RCC 7860 (cell line): ENCODE data around the gene CDC42BPB.

Experiments used
- DNase-seq: peaks from one replicate; pipeline ENCODE4 v3.0.0-alpha.2; 2015; ENCODE audit warnings: low spot score
- FAIRE-seq: peaks from 2 replicates; lab custom pipeline; 2012; peaks lifted over from hg19 to GRCh38; lab: Jason Lieb, UNC

Gene CDC42BPB

DNA sequence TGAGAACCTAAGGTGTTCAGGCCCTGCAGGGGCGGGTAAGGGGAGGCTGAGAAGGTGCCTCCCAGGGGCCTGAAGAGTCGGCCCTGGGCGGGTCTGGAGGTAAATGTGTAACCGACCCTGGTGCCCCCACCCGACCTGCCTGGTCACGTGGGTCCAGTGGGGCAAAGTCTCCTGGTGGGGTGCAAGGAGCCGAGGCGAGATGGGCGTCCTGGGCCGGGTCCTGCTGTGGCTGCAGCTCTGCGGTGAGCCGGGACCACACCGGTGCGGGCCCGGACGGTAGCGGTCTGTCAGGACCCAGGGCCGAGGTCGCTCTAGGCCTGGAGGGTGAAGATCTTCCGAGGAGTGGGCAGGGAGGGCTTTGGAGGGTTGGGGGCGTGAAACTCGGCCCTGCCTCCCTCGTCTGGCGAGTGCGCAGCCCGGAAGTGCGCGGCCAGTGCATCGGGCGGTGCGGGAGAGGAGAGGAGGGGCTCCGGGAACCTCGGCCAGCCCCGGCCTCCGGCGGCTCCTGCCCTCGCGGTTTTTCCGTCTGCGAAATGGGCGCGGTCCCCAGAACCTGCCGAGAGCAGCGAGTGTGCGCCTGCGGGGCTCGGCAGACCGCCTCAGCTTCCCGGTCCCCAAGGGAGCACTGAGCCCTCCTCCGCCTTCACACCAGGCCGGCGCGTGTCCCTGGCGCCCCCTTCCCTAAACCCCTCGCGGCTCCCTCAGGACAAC lies 134.7 kb downstream of the CDC42BPB start, which contains the start of gene AMN:
AMN (plus strand) TSS at position 174 of the 711 bp plus-strand sequence; CDS start at position 200, 26 bp downstream.
- no peak for FAIRE-seq
- DNase-seq: no peak

DNA sequence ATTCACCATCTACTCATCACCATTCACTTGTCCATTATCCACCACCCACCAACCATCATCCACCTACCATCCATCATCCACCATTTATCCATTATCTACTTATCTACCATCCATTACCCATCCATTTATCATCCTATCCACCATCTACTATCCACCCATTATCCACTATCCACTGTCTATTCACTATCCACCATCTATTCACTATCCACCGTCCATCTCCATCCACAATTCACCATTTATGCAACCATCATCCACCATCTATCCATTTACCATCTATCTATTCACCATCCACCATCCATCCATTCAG lies 136.4 kb downstream of the CDC42BPB start:
- DNase-seq (no peak), FAIRE-seq (no peak)

DNA sequence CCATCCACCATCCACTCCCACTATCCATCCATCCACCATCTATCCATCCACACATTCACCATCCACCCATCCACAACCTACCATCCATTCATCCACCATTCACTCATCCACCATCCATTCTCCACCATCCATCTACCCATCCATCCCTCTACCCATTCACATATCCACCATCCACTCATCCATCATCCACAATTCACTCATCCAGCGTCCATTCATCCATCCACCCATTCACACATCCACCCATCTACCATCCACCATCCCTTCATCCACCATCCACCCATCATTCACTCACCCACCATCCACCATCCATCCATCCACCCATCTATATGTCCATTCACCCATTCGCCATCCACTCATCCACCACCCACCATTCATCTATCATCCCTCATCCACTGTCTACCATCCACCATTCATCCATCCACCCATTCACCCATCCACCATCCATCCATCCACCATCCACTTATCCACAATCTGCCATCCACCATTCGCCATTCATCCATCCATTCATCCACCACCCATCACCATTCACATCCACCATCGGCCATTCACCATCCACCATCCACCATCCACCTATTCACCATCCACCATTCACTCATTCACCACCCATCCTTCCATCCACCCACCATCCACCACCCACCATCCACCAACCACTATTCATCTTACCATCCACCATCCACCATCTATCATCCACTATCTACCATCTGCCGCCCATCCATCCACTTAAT lies 136.9 kb downstream of the CDC42BPB start:
- no peak for FAIRE-seq
- no peak for DNase-seq

DNA sequence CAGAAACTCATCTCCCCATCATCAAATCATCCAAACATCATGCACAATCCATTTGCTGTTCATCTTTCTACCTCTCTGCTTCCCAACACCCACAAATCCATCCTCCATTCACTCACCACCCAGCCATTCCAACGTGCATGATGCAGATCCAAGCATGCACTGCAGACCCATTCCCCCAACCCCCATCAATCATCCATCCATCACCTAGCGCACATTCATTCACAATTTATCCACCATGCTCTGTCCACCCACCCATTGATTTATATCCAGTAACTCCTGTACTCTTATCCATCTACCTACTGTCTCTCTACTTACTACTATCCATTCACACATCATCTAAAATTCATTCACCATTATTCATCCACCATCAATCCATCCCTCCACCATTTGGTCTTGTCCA lies 138.9 kb downstream of the CDC42BPB start:
- DNase-seq: no peak
- FAIRE-seq: no peak

DNA sequence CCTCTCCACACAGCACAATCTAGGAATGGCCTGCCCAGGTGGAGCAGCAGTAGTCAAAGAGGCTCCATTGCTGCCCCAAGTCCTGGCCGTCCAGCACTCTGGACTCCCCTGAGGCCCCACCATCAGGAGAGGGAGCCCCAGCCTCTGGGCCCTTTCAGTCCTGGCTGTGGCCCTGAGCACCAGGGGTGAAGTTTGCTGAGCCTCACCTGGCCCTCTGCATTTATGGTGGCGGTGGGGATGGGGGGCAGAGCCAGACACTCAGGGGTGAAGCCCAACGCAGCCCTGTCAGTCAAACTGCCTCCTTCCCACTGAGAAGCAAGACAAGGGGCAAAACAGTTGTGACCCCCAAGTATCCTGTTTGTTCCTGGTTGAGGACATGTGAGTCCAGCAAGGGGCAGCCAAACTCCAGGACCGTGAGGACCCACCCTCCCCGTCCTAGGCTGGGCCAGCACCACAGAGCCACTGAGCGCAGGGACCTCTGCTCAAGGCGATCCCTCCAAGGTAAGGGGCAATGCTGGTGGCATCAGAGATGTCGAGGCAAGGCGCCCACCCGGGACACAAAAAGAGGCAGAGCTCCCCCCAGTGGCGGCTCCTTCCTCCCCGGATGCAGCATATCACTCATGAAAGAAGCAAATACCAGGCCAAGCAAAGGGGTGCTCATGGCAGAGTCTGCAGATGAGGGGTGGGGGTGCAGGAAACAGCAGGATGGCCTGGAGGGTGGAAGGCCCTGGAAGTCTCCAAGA lies 139.7 kb downstream of the CDC42BPB start:
- DNase-seq (no peak), FAIRE-seq (no peak)

DNA sequence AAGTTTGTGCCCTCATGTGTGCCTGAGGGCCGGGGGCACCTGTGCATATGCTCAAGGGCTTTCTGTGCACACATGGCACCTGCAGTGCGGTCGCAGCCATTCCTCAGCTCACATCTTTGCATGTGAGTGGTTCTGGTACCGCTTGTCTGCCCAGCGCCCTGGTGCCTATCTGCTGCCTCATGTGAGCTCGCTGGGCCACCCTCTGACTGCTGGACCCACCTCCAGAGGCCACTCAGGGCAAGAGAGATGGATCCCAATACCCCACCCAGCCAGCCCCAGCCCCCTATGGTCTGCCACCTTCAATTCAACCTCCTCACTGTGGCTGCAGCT lies 140.3 kb downstream of the CDC42BPB start:
- no peak for DNase-seq
- no peak for FAIRE-seq

DNA sequence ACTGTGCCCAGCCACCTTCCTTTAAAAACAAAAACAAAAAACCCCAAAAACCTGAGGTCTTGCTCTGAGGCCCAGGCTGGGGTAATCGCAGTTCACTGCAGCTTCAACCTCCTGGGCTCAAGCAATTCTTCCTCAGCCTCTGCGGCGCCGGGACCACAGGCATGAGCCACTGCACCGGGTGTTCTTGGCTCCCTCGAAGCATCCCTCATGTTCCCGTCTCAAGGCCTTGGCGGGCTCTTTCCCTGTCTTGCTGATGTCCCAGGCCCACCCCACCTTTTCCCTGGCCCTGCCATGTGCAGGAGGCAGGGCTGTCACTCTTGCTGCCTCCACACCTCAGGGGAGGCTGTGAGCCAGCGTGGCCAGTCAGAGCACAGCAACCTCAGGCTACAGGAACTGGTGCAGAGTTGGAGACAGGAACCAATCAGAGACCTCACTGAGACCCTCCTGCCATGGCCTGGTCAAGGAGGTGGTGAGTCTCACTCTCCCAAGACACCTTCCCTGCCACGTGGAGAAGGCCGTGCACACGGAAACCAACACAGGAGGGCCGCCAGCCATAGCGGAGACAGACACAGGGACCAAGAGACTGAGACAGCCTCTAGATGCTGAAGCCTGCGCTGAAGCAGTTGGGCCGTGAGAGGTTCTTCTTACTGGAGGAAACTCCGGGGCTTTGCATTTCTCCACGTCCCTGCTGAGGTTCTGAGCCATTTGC lies 140.8 kb downstream of the CDC42BPB start:
- DNase-seq: no peak
- FAIRE-seq: no peak

DNA sequence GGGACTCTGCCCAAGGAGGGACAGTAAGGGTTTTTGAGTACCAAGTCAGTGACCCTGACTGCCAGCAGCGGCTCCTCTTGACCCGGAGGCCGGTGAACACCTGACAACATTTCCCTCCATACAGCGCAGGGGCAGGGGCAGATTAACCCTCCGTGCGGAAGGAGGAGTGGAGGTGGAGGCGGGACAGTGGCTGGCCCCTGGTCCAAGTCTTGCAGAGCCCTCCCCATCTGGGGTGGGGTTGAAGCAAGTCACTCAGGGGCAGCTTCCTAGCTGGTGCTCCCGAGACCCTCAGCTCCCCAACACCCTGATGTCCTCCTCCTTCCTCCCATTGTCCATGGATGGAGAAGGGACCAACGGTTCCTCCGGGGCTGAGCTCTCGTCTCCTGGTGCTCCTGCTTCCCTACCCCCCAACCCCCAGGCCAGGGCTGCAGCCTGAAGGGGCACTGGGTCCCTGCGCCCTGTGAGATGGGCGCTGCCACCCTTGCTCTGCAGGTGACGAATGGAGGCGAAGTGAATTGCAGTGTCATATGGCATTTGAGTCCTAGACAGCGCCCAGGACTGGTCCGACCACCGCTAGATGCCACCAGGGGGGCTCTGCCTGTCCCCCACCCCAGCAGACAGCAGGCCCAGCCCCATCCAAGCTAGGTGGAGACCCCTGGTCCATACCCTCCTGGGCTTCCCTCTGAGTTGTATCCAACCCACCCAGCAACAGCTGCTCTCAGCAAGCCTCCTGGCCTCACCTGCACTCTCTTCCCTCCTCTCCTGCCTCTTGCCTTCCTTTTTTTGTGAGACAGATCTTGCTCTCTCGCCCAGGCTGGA lies 141.8 kb downstream of the CDC42BPB start:
- no peak for FAIRE-seq
- DNase-seq: no peak

DNA sequence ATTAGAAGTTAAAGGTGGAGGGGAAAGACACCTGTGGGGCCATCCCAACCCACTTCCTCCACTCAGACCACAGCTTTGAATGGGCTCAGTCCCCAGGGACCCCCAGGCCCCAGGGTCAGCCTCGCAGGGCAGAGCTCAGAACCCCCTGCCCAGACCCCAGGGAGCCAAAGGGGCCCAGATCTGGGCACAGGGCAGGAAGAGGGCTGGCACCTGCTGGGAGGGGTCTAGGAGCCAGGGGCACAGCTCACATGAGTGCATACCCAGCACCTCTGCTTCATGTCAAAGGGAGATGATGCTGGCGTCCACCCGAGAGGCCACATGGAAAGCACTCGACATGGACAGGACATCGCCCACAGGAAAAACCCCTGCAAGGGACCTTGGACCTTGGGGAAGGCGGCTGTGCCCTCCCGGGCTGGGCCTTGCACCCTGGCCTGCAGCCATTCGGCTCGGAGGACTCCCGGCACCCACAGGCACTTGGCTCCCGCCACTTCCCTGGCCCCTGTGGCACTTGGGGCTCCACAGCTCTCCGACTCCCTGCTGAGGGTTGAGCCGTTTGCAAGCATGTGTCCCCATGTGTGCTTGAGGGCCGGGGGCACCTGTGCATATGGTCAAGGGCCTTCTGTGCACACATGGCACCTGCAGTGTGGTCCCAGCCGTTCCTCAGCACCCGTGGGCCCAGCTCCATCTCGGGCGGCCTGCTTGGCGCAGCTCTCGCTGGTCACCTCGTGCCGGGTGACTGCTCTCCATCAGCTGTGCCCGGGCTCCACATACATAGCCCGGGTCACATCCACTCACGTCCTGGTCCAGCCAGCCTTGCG lies 142.7 kb downstream of the CDC42BPB start:
- no peak for FAIRE-seq
- no peak for DNase-seq

DNA sequence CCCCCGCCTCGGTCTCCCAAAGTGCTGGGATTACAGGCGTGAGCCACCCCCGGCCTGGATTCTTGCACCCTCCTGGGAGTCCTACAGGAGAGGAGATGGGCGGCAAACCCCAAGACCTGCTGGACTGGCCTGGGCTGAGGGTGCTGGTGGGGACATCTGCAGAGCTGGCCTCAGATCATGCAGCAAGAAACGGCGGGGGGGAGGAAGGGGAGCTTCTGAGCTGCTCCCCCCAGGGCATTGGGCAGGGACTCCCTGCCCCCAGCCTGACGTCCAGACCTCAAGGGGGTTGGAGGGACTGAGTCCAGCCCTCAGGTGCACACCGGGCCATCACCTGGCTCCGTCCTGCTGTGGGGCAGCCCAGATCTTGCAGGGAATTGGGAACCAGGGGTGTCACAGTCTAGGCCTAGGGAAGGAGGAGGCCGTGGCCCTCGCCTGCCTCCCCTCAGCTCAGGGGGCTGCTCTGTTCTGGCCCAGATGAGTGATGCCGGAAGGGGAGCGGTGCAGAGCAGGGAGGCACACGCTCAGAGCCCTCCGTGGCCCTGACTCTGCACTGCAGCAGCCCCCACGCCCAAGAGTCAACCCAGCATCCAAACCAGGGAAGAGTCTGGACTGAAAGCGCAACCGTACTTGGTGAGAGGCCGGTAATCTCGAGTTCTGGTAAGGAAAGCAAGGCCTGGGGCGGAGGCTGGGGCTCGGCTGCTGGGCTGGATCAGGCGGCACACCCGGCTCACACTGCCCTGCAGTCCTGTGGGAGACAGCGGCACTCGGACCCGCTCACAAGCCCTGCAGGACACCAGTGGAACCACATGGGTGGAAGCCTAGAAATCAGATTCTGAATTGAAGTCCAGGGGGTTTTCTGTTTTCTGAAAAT lies 143.8 kb downstream of the CDC42BPB start:
- DNase-seq (no peak), FAIRE-seq (no peak)

DNA sequence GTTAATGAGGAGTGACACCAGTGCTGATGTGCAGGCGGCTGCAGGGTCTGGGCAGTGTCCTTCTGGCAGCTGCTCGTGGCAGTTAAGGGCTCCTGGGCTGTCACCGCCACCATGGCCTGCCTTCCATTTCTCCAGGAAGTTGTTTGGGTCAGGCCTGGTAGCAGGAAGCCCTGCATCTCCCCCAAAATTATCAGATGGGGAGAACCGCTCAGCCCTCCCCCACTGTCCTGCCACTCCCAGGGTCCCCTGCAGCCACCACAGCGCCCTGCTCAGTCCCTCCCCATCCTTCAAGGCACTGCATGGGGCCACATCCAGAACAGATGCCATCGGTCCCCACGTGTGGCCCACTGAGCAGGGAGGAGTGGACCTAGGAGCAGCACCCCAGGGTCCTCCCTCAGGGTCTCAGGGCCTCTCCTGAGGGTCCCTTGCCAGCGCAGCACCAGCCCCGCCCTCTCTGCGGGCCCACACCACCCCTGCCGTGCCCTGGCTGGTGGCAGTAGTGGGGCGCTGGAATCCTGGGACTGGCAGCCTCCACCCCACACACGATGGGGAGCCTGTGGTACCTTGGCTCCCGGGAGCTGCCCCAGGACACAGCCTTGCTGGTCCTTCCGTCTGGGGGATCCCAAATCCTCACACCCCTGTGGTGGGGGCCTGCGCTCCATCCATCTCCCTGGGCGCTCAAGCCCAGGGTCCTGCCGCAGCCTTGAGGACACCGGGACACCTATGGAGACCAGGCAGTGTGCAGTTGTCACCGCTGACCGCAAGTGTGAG lies 145.2 kb downstream of the CDC42BPB start:
- FAIRE-seq: no peak
- DNase-seq: no peak

DNA sequence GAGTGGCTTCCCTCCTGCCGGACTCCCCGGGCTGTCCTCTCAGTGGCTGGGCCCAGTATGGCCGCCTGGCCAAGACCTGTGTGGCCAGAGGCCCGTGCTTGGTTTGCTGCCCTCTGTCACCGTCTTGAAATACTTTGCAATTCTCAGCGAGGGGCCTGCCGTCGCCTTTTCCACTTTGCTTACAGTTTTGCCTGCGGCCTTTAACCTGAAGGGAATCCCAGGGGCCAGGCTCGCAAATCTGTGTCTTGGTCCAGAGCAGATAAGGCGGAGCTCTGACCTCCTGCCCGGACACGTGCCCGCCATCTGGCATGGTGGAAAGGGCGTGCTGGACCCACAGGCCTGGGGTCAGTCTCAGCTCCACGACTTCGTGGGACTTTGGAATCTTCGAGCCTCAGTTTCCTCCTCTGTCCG lies 145.8 kb downstream of the CDC42BPB start:
- no peak for FAIRE-seq

DNA sequence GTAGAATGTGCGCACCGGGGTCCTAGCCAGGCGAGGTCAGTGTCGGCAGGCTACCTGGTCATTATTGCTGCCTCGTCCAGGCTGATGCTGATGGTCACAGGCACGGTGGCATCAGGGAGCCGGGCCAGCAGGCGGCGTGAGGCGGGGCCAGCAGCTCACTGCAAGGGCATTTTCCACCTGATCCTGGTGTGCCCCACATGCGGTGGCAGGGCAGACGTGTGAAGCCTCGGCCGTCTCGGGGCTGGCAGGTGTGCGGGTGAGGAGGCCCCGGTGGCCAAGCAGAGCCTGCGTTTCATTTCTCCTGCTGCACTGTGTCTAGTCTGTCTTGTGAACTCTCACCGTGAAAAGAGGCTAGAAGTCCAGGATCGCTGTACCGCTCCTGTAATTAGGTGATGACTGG lies 146.9 kb downstream of the CDC42BPB start:
- DNase-seq: no peak
- FAIRE-seq: no peak

More for the DNA sequence above, 145.8 kb downstream of the CDC42BPB start:
- no peak for DNase-seq

DNA sequence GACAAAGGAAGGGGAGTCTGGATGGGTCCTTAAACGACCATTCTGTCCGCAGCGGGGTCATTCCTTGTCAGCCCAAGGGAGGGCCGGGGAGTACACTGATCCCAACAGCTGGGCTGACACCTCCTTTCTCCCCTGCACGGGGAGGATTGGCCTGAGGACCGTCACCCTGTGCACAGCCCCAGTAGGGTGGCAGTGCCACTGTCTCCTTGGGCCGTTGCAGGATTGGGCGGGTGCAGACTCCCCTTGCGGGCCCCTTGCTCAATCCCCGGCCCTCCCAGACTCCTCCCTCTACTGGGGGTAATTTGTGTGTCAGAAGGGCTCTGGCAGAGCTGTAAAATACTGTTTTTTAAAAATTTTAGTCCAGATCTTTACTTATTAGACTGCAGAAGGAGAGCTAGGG lies 147.4 kb downstream of the CDC42BPB start:
- FAIRE-seq (no peak), DNase-seq (no peak)

DNA sequence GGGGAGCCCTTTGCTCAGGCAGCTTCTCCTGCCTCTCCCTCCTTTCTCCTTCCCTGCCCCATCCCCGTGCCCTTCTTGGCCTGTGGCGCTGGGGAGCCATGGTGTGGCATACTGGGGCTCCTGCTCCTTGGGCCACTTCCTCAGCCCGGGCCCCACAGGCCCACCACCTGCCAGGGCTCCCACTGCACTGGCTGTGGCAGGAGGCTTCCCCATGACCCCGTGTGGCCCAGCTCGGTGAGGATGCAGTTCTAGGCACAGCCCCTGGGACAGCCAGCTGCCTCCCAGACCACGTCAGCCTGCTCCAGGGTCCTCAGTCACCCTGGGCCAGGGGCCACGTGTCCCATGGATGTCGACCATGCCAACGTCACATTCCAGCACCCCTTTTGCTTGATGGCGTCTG lies 147.9 kb downstream of the CDC42BPB start:
- DNase-seq (no peak), FAIRE-seq (no peak)

DNA sequence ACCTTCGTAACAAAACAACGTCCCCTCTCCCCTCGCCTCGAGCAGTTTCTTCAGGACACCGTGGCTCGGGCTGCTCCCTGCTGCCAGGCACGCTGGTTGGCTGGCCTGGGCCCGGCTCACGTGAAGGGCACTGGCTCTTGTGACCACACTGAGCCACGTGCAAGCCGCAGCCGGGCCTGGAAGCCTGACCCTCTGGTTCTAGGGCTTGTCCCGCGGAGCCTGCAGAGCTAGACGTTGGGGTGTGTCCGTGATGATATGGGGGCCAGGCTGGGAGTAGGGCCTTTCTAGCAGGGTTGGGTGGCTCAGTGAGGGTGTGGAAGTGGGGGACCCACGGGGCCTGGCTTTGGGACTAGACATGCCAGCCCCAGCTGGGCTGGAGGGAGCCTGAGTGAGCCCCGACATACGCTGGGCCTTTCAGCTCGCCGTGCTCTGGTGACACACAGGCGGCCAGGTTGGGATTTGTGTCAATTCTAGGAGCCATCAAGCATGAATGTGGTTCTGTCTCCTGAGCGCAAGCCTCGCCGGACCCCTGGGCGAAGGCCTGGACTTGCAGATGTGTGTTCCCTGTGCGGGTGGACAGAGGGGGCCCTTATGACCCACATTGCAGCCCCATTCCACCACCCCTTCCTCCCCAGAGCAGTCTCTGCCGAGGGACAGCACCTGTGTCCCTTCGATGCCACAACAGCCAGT lies 148.4 kb downstream of the CDC42BPB start:
- DNase-seq (no peak), FAIRE-seq (no peak)

DNA sequence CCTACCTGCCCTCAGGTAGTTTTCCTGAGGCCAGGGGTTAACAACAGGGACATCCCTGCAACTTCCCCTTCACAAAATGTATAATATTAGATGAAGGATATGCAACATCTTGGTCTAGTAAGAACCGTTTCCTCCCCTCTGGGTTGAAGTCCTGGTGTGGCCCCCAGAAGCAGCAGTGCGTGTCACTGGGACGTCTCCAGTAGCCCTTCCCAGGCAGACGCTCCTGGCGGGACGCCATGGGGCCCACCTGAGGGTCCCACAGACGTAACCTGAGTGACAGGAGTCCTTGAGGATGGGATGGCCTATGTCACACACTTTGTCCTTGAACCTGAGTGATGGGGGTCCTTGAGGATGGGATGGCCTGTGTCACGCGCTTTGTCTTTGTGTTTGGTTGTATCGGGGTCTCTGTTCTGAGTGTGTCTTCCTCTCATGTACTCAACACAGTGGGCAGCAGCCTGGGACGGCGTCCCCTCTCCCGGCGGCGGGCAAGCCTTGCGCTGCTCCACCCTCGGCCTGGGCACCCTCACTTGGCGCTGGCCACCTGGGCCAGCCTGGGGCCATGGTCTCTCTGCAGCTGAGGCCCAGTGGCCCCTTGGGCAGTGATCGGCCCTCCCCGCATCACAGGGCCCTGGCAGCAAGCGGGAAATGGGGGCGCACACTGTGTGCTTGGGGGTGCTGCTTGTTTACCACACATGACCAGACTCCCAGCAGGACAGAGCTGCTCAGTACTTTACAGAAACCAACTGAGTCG lies 149.2 kb downstream of the CDC42BPB start:
- DNase-seq: no peak
- FAIRE-seq: no peak
